Transverse colon (tissue), 4 donors: ENCODE data around the gene KRTAP7-1. TPM values are rescaled to one million over a fixed set of nuclear protein-coding genes. Genes with fewer than 3 reads are reported as not detected.

Experiments used
- DNase-seq: peaks from one replicate; pipeline ENCODE4 v3.0.0-alpha.2; 2019
- H3K27ac ChIP-seq, 4 donors: fragments of 200-600 bp; sonication (generic); 2 replicates each; pipeline ENCODE4 v1.5.1; 2016 to 2018; ENCODE audit warnings: inconsistent platforms in 4 of 4
- H3K27me3 ChIP-seq: fragments of 200-600 bp; sonication (generic); 2 replicates; pipeline ENCODE4 v1.5.1; 2017; ENCODE audit warnings: inconsistent platforms
- H3K36me3 ChIP-seq, 4 donors: fragments of 200-600 bp; sonication (generic); 2 replicates each; pipeline ENCODE4 v1.5.1; 2017 to 2019; ENCODE audit warnings: inconsistent platforms in 4 of 4
- H3K4me1 ChIP-seq, 4 donors: fragments of 200-600 bp; sonication (generic); 2 replicates each; pipeline ENCODE4 v1.5.1; 2017 to 2020; ENCODE audit warnings: inconsistent platforms in 4 of 4
- H3K4me3 ChIP-seq, 4 donors: fragments of 200-600 bp; sonication (generic); 1 replicate in 1 of 4; 2 replicates in 3 of 4; pipeline versions ENCODE4 v1.5.1 to v1.6.1; 2017 to 2019; ENCODE audit warnings: inconsistent platforms in 4 of 4
- H3K9me3 ChIP-seq, 2 donors: fragments of 200-600 bp; sonication (generic); 2 replicates each; pipeline ENCODE4 v1.5.1; 2017 to 2019; ENCODE audit warnings: inconsistent platforms in 2 of 2
- CTCF ChIP-seq, 5 experiments: fragments of 200-600 bp in 3 of 5; fragments of 450-650 bp in 2 of 5; sonication (generic) in 3 of 5; IDR thresholded peaks; 1 replicate in 2 of 5; 2 replicates in 3 of 5; pipeline ENCODE4 v1.5.1; 2016 to 2017; ENCODE audit warnings: antibody characterized with exemption in 5 of 5, inconsistent platforms in 3 of 5, mild to moderate bottlenecking in 2 of 5, moderate library complexity in 1 of 5
- EP300 ChIP-seq: sonication (generic); formaldehyde crosslinking; IDR thresholded peaks from one replicate; pipeline ENCODE4 v1.6.1; 2017; ENCODE audit warnings: antibody characterized with exemption, low read depth
- POLR2A ChIP-seq: fragments of 450-650 bp; IDR thresholded peaks from one replicate; pipeline ENCODE4 v1.6.1; 2016; ENCODE audit warnings: antibody characterized with exemption, mild to moderate bottlenecking, moderate library complexity
- POLR2AphosphoS5 ChIP-seq, 3 donors: sonication (generic); formaldehyde crosslinking; IDR thresholded peaks; one replicate each; pipeline ENCODE4 v1.6.1; 2016; ENCODE audit warnings: antibody characterized with exemption in 3 of 3
- WGBS, 2 donors: methylation state at CpG; one replicate each; pipeline ENCODE4 v1.1.5; 2018; ENCODE audit warnings: low coverage in 1 of 2; 5-methylcytosine and 5-hydroxymethylcytosine counted together
- in situ Hi-C, 4 donors: fragments of 200-750 bp; cut with MboI; loops; one replicate each; pipeline versions ENCODE4 v1.15.0 to v1.15.1; 2017; ENCODE audit warnings: low sequenced_read_pairs in 3 of 4, low pct_ligation_motif_present in 1 of 4, low pct_unique_long_range_greater_than_20kb in 1 of 4
- intact Hi-C: fragments of 100-400 bp; cut with DNase I; formaldehyde crosslinking; loops from one replicate; pipeline ENCODE4 v1.15.1; 2023; ENCODE audit warnings: low total_unique reads
- total RNA-seq, 4 donors: library from RNA; depleted of rRNA; stranded (reverse); fragments of >200 nt; gene quantifications; one replicate each; pipeline ENCODE4 v1.1.0, GENCODE V29; 2016

The KRTAP7-1 gene
- total RNA-seq: not detected

GRCh38 chr21:30829659-30830058 lies at the start of gene KRTAP7-1:
KRTAP7-1 (minus strand) TSS chr21:30829759; CDS start chr21:30829698, 61 bp downstream.
- no peak within 1 kb of the TSS for H3K4me3 ChIP-seq
- H3K36me3 ChIP-seq: no peaks in the 10 kb centered on the region
- peaks cover 0 to 8% of the 10 kb centered on the region in 2 donors for H3K9me3 ChIP-seq
- H3K4me1 ChIP-seq: no peaks in the 10 kb centered on the region
- in situ Hi-C loops: no loop called here
- TF ChIP-seq CTCF (IDR thresholded peaks at IDR 0.05): no peak
- no peak for TF ChIP-seq POLR2A
- TF ChIP-seq EP300: no peak
- TF ChIP-seq POLR2AphosphoS5 (IDR thresholded peaks at IDR 0.05): no peak
- DNase-seq: no peak
- H3K27me3 ChIP-seq: no peaks in the 10 kb centered on the region
- 78 to 88% methylated on average over 3 to 4 of the region's 4 CpGs for WGBS, 2 donors
- intact Hi-C loops: no loop called here
- H3K27ac ChIP-seq: no peak within 1 kb of the TSS

GRCh38 chr21:30874526-30874925 lies 45.0 kb upstream of the KRTAP7-1 start:
- no peaks in the 10 kb centered on the region for H3K27me3 ChIP-seq
- no peak overlapping the region for H3K27ac ChIP-seq
- intact Hi-C loops: no loop called here
- H3K4me1 ChIP-seq: no peaks in the 10 kb centered on the region
- in situ Hi-C loops: no loop called here
- H3K36me3 ChIP-seq: no peaks in the 10 kb centered on the region
- TF ChIP-seq CTCF (IDR thresholded peaks at IDR 0.05): no peak
- no peak for TF ChIP-seq POLR2AphosphoS5 (IDR thresholded peaks at IDR 0.05)
- TF ChIP-seq POLR2A: no peak
- TF ChIP-seq EP300: no peak
- H3K4me3 ChIP-seq: no peak overlapping the region
- 79 to 91% methylated on average over 2 of the region's 2 CpGs for WGBS, 2 donors
- DNase-seq: no peak
- H3K9me3 ChIP-seq: no peaks in the 10 kb centered on the region

GRCh38 chr21:30847627-30848500 lies 18.3 kb upstream of the KRTAP7-1 start:
- in situ Hi-C loops: no loop called here
- H3K36me3 ChIP-seq: no peaks in the 10 kb centered on the region
- TF ChIP-seq CTCF (IDR thresholded peaks at IDR 0.05) (no peak), POLR2AphosphoS5 (IDR thresholded peaks at IDR 0.05) (no peak), EP300 (no peak), POLR2A (no peak)
- H3K4me3 ChIP-seq: no peak overlapping the region
- no peaks in the 10 kb centered on the region for H3K27me3 ChIP-seq
- intact Hi-C loops: no loop called here
- no peaks in the 10 kb centered on the region for H3K9me3 ChIP-seq
- H3K27ac ChIP-seq: no peak overlapping the region
- no peaks in the 10 kb centered on the region for H3K4me1 ChIP-seq
- WGBS, 2 donors: 76 to 85% methylated on average over 9 of the region's 9 CpGs
- no peak for DNase-seq

GRCh38 chr21:30842990-30843389 lies 13.4 kb upstream of the KRTAP7-1 start:
- no peaks in the 10 kb centered on the region for H3K27me3 ChIP-seq
- H3K36me3 ChIP-seq: no peaks in the 10 kb centered on the region
- DNase-seq: no peak
- H3K27ac ChIP-seq: no peak overlapping the region
- in situ Hi-C loops: no loop called here
- TF ChIP-seq EP300 (no peak), POLR2A (no peak), CTCF (IDR thresholded peaks at IDR 0.05) (no peak), POLR2AphosphoS5 (IDR thresholded peaks at IDR 0.05) (no peak)
- no peak overlapping the region for H3K4me3 ChIP-seq
- no peaks in the 10 kb centered on the region for H3K4me1 ChIP-seq
- no peaks in the 10 kb centered on the region for H3K9me3 ChIP-seq
- intact Hi-C loops: no loop called here
